KMS-11 (cell line): ENCODE measurements around the gene OLFML2A.

Source experiments
- H2AFZ ChIP-seq: fragments of 200-600 bp; sonication (generic); 2 replicates; pipeline ENCODE4 v1.6.1; 2016; ENCODE audit warnings: antibody characterized with exemption, mixed run types, low read depth
- H3K27ac ChIP-seq: fragments of 200-600 bp; sonication (generic); 2 replicates; pipeline ENCODE4 v1.6.1; 2016; ENCODE audit warnings: mild to moderate bottlenecking, mixed run types
- H3K27me3 ChIP-seq: fragments of 200-600 bp; sonication (generic); 2 replicates; pipeline ENCODE4 v1.6.1; 2017; ENCODE audit warnings: mild to moderate bottlenecking, low read depth, mixed run types, moderate library complexity; ENCODE audit not compliant: insufficient read depth
- H3K36me3 ChIP-seq: fragments of 200-600 bp; sonication (generic); 2 replicates; pipeline ENCODE4 v1.6.1; 2017; ENCODE audit warnings: mild to moderate bottlenecking, mixed run types; ENCODE audit not compliant: insufficient read depth
- H3K4me1 ChIP-seq: fragments of 200-600 bp; sonication (generic); 2 replicates; pipeline ENCODE4 v1.6.1; 2016; ENCODE audit warnings: mild to moderate bottlenecking, low read depth, mixed run types; ENCODE audit not compliant: poor library complexity, severe bottlenecking
- H3K4me2 ChIP-seq: fragments of 200-600 bp; sonication (generic); 2 replicates; pipeline ENCODE4 v1.7.0; 2016; ENCODE audit warnings: mild to moderate bottlenecking, mixed run types
- H3K4me3 ChIP-seq: fragments of 200-600 bp; sonication (generic); IDR thresholded peaks from 2 replicates; pipeline ENCODE4 v1.6.1; 2017; ENCODE audit warnings: low read depth, low read length, mixed read lengths; ENCODE audit not compliant: insufficient read depth
- H3K79me2 ChIP-seq: fragments of 200-600 bp; sonication (generic); 2 replicates; pipeline ENCODE4 v1.6.1; 2016; ENCODE audit warnings: low read depth, mixed run types; ENCODE audit not compliant: insufficient read depth
- H3K9ac ChIP-seq: fragments of 200-600 bp; sonication (generic); 2 replicates; pipeline ENCODE4 v1.6.1; 2016; ENCODE audit warnings: mild to moderate bottlenecking, mixed run types
- H4K20me1 ChIP-seq: fragments of 200-600 bp; sonication (generic); 2 replicates; pipeline ENCODE4 v1.6.1; 2016; ENCODE audit warnings: mild to moderate bottlenecking, mixed run types; ENCODE audit not compliant: insufficient read depth
- CTCF ChIP-seq: fragments of 200-600 bp; sonication (generic); conservative IDR thresholded peaks from 2 replicates; pipeline ENCODE4 v1.6.1; 2017; ENCODE audit warnings: low read depth, mild to moderate bottlenecking, antibody characterized with exemption, low read length, moderate library complexity, mixed read lengths

OLFML2A gene

GRCh38 chr9:124797343-124798103 lies 20.6 kb downstream of the OLFML2A start:
- Histone ChIP-seq H3K4me3 (no peak overlapping the region), H3K36me3 (no peaks in the 10 kb centered on the region), H2AFZ (no peak overlapping the region), H3K79me2 (no peaks in the 10 kb centered on the region), H3K4me2 (no peak overlapping the region), H3K27me3 (no peaks in the 10 kb centered on the region), H4K20me1 (no peaks in the 10 kb centered on the region), H3K9ac (no peak overlapping the region), H3K4me1 (no peaks in the 10 kb centered on the region), H3K27ac (no peak overlapping the region)
- TF ChIP-seq CTCF: no peak

GRCh38 chr9:124799274-124800006 lies 22.5 kb downstream of the OLFML2A start:
- H3K79me2 ChIP-seq: no peaks in the 10 kb centered on the region
- no peaks in the 10 kb centered on the region for H3K27me3 ChIP-seq
- H3K9ac ChIP-seq: no peak overlapping the region
- H2AFZ ChIP-seq: no peak overlapping the region
- H3K4me1 ChIP-seq: no peaks in the 10 kb centered on the region
- TF ChIP-seq CTCF: no peak
- H4K20me1 ChIP-seq: no peaks in the 10 kb centered on the region
- no peak overlapping the region for H3K4me3 ChIP-seq
- H3K36me3 ChIP-seq: no peaks in the 10 kb centered on the region
- H3K4me2 ChIP-seq: no peak overlapping the region
- H3K27ac ChIP-seq: no peak overlapping the region

- Histone ChIP-seq H4K20me1 (no peaks in the 10 kb centered on the region), H3K4me3 (no peak overlapping the region), H3K27ac (no peak overlapping the region), H3K36me3 (no peaks in the 10 kb centered on the region), H2AFZ (no peak overlapping the region), H3K4me2 (no peak overlapping the region), H3K27me3 (no peaks in the 10 kb centered on the region), H3K9ac (no peak overlapping the region), H3K4me1 (no peaks in the 10 kb centered on the region), H3K79me2 (no peaks in the 10 kb centered on the region)
- no peak for TF ChIP-seq CTCF
Observed at GRCh38 chr9:124800306-124801259, 23.6 kb downstream of the OLFML2A start.

- Histone ChIP-seq H3K27ac (no peak overlapping the region), H3K9ac (no peak overlapping the region), H4K20me1 (no peaks in the 10 kb centered on the region), H3K4me3 (no peak overlapping the region), H2AFZ (no peak overlapping the region), H3K27me3 (no peaks in the 10 kb centered on the region), H3K79me2 (no peaks in the 10 kb centered on the region), H3K4me1 (no peaks in the 10 kb centered on the region), H3K36me3 (no peaks in the 10 kb centered on the region), H3K4me2 (no peak overlapping the region)
- no peak for TF ChIP-seq CTCF
Observed at GRCh38 chr9:124801356-124801755, 24.4 kb downstream of the OLFML2A start.
